HTR-8/SVneo (cell line): ENCODE results near the gene PSMB5.

Experiments used
- DNase-seq: peaks from one replicate; pipeline ENCODE4 v3.0.0; 2011; ENCODE audit warnings: low spot score, mixed read lengths; ENCODE audit not compliant: insufficient read length
- FAIRE-seq: peaks from 2 replicates; lab custom pipeline; 2011; peaks lifted over from hg19 to GRCh38; lab: Jason Lieb, UNC

The PSMB5 gene

DNA sequence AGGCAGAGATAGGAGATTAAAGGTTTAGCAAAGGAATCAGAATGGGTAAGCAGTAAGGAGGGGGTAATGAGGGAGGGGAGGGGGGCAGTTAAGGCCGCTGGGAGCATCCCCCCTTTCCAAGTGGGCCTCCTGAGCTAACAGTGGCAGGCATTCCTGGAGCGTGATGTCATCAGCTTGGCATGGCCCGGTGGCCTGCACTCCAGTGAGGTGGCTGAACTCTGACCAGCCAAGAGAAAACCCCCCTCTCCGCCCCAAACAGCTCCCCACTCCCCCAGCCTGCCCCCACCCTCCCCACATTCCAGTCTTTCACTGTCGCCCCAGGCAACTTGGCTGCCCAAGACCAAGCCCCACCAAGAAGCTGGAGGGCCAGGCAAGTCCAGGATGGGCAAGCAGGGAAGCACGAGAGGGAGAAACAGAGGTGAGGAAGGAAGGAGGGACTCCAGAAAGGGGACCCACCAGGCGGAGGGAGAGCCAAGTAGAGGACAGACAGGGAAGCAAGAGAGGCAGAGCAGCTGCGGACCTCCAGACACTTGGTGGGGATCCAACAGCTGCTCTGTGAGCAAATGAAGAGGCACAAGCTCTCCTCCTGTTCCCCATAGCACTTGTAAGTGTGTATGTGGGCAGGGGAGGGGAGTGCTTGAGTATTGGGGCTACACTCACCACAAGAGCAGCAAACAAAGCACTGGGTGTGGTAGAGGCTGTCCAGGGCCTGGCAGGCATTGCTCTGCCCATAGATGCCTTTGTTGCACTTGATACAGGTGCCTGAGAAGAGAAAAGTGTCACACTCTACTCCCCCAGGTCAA, 56.8 kb downstream of the PSMB5 start:
- FAIRE-seq (peak; percentile 26), DNase-seq (peak; percentile 82)

DNA sequence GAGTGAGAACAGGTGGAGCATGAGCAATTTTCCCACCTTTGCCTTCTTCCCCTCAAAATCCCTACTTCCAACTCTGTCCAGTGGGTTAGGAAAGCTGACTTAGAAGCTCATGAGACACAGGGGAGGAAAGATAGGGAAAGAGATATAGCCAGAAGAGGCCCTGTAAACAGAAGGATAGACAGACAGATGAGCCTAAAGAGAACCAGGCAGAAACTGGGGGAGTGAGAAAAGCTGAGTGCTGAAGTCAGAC, 57.3 kb downstream of the PSMB5 start:
- DNase-seq: no peak
- no peak for FAIRE-seq

DNA sequence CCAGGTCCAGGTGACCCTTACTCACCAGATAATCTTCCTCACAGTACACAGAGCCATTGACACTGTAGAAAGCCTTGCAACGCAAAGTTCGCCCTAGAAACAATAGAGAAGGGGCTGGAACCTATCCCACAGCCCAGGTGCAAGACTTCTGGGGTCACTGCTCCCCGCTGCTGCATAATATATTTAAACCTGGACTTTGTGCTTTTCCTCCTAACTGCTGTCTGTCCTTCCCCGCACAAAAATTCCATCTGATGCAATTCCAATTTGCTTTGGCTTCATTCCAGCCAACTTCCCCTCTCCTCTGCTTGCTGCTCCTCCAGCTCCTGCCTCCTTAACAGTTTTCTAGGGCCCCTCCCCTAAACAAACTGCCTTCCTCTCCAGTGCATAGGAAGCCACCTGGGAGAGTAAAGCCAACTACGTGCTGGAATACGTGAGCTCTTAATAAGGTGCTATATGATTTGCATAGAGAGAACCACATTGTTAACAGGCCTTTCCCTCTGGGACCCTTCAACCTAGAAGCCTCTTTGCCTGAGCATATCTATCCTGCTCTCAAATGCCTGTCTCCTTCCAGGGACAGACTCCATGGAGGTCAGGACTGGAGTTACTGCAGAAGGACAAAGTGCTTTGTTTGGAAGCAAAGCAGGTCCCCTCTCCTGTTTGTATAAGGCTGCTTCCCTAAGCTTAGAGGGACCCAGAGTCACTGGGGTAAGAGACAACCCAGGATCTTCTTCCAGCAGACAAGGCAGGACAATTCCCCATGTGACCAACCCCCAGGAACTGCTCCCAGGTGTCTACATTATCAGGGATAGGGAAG, 57.9 kb downstream of the PSMB5 start:
- DNase-seq (no peak), FAIRE-seq (no peak)
